Pancreas (tissue), 10 donors: ENCODE data around the gene SYPL2. TPM values are rescaled to one million over a fixed set of nuclear protein-coding genes. Genes with fewer than 3 reads are reported as not detected.

Source experiments
- ATAC-seq, 4 donors: fragments of 200-7000 bp; cut with Tn5 transposase; one replicate each; pipeline versions ENCODE4 v1.8.0 to v1.9.1; 2020; ENCODE audit warnings: mild to moderate bottlenecking in 4 of 4, moderate library complexity in 4 of 4
- DNase-seq, 6 donors: peaks; one replicate each; pipeline ENCODE4 v3.0.0-alpha.2; 2020
- FAIRE-seq: peaks from 2 replicates; lab custom pipeline; 2012; peaks lifted over from hg19 to GRCh38; lab: Jason Lieb, UNC
- H3K27ac ChIP-seq, 4 donors: fragments of 200-600 bp; sonication (generic); 1 replicate in 3 of 4; 2 replicates in 1 of 4; pipeline versions ENCODE4 v1.5.0 to v1.8.0; 2020
- H3K27me3 ChIP-seq, 4 donors: fragments of 200-600 bp; one replicate each; pipeline ENCODE4 v1.8.0; 2021
- H3K36me3 ChIP-seq, 3 donors: fragments of 200-600 bp; sonication (generic) in 1 of 3; one replicate each; pipeline versions ENCODE4 v1.5.0 to v1.8.0; 2020 to 2021
- H3K4me1 ChIP-seq, 3 donors: fragments of 200-600 bp; one replicate each; pipeline ENCODE4 v1.8.0; 2021
- H3K4me3 ChIP-seq, 4 donors: fragments of 200-600 bp; sonication (generic) in 2 of 4; one replicate each; pipeline versions ENCODE4 v1.5.0 to v1.8.0; 2020 to 2021
- H3K9me3 ChIP-seq, 4 donors: fragments of 200-600 bp; one replicate each; pipeline ENCODE4 v1.8.0; 2021
- CTCF ChIP-seq, 4 donors: fragments of 200-600 bp; sonication (generic) in 3 of 4; IDR thresholded peaks; one replicate each; pipeline versions ENCODE4 v1.5.0 to v1.8.0; 2021; ENCODE audit warnings: antibody characterized with exemption in 4 of 4
- WGBS, 2 donors: extraction: QIAGEN DNeasy Blood & Tissue Kit; methylation state at CpG; one replicate each; pipeline ENCODE4 v1.1.7; 2013; 5-methylcytosine and 5-hydroxymethylcytosine counted together
- intact Hi-C, 3 donors: fragments of 100-400 bp; cut with DNase I; formaldehyde crosslinking; loops; one replicate each; pipeline versions ENCODE4 v1.11.1 to v1.14.2; 2022
- polyA plus RNA-seq, 2 donors: library from polyadenylated mRNA; stranded (reverse); fragments of 200-250 nt; gene quantifications; one replicate each; pipeline ENCODE4 v1.2.3, GENCODE V29; 2013
- total RNA-seq, 6 donors: library from RNA; stranded (reverse); fragmentation: NEBNext Ultra II Directional in 4 of 6; extraction: Animal tissue kit (Norgen Biotek cat#: 25700) in 4 of 6; gene quantifications; one replicate each; pipeline versions ENCODE4 v1.2.1 to v1.2.4, GENCODE V29; 2021 to 2023
- donor health status: healthy with polysubstance abuse.
- donor health status: DM: no; HTN: no; CAD: no; lungs with moderate emphysema.
- donor health status: DM: no; HTN: no; CAD: no.
- donor health status: control.
- donor health status: control.
- donor health status: Bipolar disorder and iron deficiency.
- donor health status: DM: yes; HTN: yes; CAD: no.
- donor health status: DM: no; HTN: no; CAD: no.
- donor health status: DM: no; HTN: no; CAD: no.
- donor health status: DM: yes; HTN: yes; CAD: no.

Gene SYPL2
- total and polyA plus RNA-seq, 8 donors: 1.5 to 3.7 (median 2.5) TPM

- DNase-seq: no peak
- Histone ChIP-seq H3K36me3 (no peaks in the 10 kb centered on the region), H3K9me3 (no peaks in the 10 kb centered on the region), H3K4me3 (no peak overlapping the region), H3K27me3 (no peaks in the 10 kb centered on the region), H3K27ac (no peak overlapping the region), H3K4me1 (no peaks in the 10 kb centered on the region)
- no peak for TF ChIP-seq CTCF (IDR thresholded peaks at IDR 0.05)
- no peak for ATAC-seq
- FAIRE-seq: no peak
- 77 to 82% methylated on average over 5 of the region's 5 CpGs for WGBS, 2 donors
- intact Hi-C loops: no loop called here
Measured at GRCh38 chr1:109517337-109517736, 51.0 kb downstream of the SYPL2 start.

- H3K9me3 ChIP-seq: no peaks in the 10 kb centered on the region
- WGBS, 2 donors: 36% methylated on average over 14 of the region's 14 CpGs
- intact Hi-C loops: loop anchor here in 1 of 3 donors (10.0 kb wide), 1 partner anchor 246 kb away; no protein-coding TSS in a partner anchor
- no peak for TF ChIP-seq CTCF (IDR thresholded peaks at IDR 0.05)
- no peaks in the 10 kb centered on the region for H3K27me3 ChIP-seq
- H3K4me3 ChIP-seq: no peak overlapping the region
- no peak for DNase-seq
- FAIRE-seq: no peak
- ATAC-seq: peak in 1 of 4 donors; percentile 12
- H3K4me1 ChIP-seq: no peaks in the 10 kb centered on the region
- H3K36me3 ChIP-seq: no peaks in the 10 kb centered on the region
- no peak overlapping the region for H3K27ac ChIP-seq
Measured at GRCh38 chr1:109521002-109521951, 54.9 kb downstream of the SYPL2 start.

GRCh38 chr1:109522026-109522425 is 55.7 kb downstream of the SYPL2 start:
- no peak for FAIRE-seq
- whole genome bisulfite sequencing, 2 donors: 81 to 88% methylated on average over 7 of the region's 7 CpGs
- H3K9me3 ChIP-seq: no peaks in the 10 kb centered on the region
- ATAC-seq: no peak
- H3K4me1 ChIP-seq: no peaks in the 10 kb centered on the region
- H3K27me3 ChIP-seq: no peaks in the 10 kb centered on the region
- no peak for TF ChIP-seq CTCF (IDR thresholded peaks at IDR 0.05)
- intact Hi-C loops: loop anchor here in 1 of 3 donors (10.0 kb wide), 1 partner anchor 247 kb away; no protein-coding TSS in a partner anchor
- no peaks in the 10 kb centered on the region for H3K36me3 ChIP-seq
- DNase-seq: no peak
- H3K27ac ChIP-seq: no peak overlapping the region
- no peak overlapping the region for H3K4me3 ChIP-seq

GRCh38 chr1:109523706-109524105 is 57.4 kb downstream of the SYPL2 start:
- TF ChIP-seq CTCF (IDR thresholded peaks at IDR 0.05): no peak

More at GRCh38 chr1:109523706-109524105, 57.4 kb downstream of the SYPL2 start:
- Histone ChIP-seq H3K27me3 (no peaks in the 10 kb centered on the region), H3K4me1 (no peaks in the 10 kb centered on the region), H3K9me3 (no peaks in the 10 kb centered on the region), H3K4me3 (no peak overlapping the region), H3K36me3 (no peaks in the 10 kb centered on the region), H3K27ac (no peak overlapping the region)
- no peak for FAIRE-seq
- intact Hi-C loops: loop anchor here in 1 of 3 donors (10.0 kb wide), 1 partner anchor 249 kb away; no protein-coding TSS in a partner anchor
- DNase-seq: no peak
- WGBS, 2 donors: 69 to 88% methylated on average over 2 of the region's 2 CpGs
- no peak for ATAC-seq
